Activated T-cell treated with anti-CD3 and anti-CD28 coated beads, Interleukin-2, amount 50 U/mL, for 24 hours (primary cell): Measurements from ENCODE around the gene CFC1B.
"Not testable (repeated sequence)": the region's sequence is repeated elsewhere in the genome, so short reads cannot be mapped to it uniquely, and the experiment has no call there.

Experiments
- DNase-seq: peaks from one replicate; pipeline ENCODE4 v3.0.0-alpha.2; 2020
- H3K27ac Mint-ChIP-seq: 2 replicates; pipeline ENCODE4 v1.8.0; 2020; ENCODE audit warnings: mild to moderate bottlenecking, mixed read lengths
- H3K27me3 Mint-ChIP-seq: 2 replicates; pipeline ENCODE4 v1.8.0; 2020; ENCODE audit warnings: mixed read lengths
- H3K36me3 Mint-ChIP-seq: 2 replicates; pipeline ENCODE4 v1.8.0; 2020; ENCODE audit warnings: low read depth, mixed read lengths
- H3K4me1 Mint-ChIP-seq: 2 replicates; pipeline ENCODE4 v1.8.0; 2020; ENCODE audit warnings: low read depth, mixed read lengths
- H3K4me3 Mint-ChIP-seq: 2 replicates; pipeline ENCODE4 v1.8.0; 2020; ENCODE audit warnings: mild to moderate bottlenecking, moderate library complexity, mixed read lengths
- H3K9me3 Mint-ChIP-seq: 2 replicates; pipeline ENCODE4 v1.8.0; 2020; ENCODE audit warnings: mixed read lengths

Gene CFC1B

DNA sequence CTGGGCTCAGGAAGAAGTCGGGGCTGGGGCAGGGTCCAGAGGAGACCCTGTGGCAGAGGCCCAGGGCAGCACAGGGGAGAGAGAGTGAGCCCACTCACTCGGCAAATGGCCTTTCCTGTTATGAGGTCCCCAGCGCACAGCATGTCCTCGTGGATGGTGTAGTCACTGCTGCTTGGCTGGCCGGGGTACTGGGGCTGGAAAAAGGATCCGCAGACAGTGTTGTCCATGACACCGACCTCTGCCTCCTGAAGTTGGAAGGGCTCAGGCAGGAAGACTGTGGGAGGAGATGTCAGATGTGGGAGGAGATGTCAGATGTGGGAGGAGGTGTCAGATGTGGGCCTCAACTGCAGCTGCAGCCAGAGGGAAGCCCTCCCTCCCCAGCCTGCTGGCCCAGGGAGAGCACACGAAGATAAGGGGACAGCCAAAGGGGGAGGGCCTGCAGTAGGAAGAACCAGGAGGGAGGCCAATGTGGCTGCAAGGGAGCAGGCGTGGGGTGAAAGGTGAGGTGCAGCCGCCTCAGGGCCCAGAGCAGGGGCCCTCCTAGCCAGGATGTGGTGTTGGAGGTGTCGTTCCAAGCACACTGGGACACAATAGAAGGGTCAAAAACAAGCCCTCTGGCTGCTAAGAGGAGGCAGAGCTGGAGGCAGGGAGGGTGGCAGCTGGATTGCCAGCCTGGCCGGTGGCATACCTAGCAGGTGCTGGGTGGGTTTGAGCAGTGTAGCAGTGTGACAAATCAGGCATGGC lies 22.9 kb downstream of the CFC1B start:
- not testable (repeated sequence) for H3K4me3 Mint-ChIP-seq, H3K9me3 Mint-ChIP-seq, H3K36me3 Mint-ChIP-seq, DNase-seq, H3K27ac Mint-ChIP-seq, H3K27me3 Mint-ChIP-seq, H3K4me1 Mint-ChIP-seq

DNA sequence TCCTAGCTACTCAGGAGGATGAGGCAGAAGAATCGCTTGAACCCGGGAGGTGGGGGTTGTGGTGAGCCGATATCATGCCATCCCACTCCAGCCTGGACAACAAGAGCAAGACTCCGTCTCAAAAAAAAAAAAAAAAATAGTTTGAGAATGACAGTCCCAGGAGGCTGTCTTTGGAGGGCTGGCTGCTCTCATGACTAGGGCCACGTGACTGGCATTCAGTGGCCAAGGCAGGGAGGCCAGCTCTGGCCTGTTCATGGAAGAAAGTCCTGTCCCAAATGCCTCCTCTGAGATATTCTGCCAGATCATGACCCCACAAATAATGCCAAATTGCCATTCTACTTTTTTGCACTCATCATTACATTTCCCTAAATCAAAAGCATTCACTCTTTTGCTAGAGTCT lies 24.0 kb downstream of the CFC1B start:
- not testable (repeated sequence) for H3K9me3 Mint-ChIP-seq, H3K27me3 Mint-ChIP-seq, H3K36me3 Mint-ChIP-seq, DNase-seq, H3K4me1 Mint-ChIP-seq, H3K27ac Mint-ChIP-seq, H3K4me3 Mint-ChIP-seq

DNA sequence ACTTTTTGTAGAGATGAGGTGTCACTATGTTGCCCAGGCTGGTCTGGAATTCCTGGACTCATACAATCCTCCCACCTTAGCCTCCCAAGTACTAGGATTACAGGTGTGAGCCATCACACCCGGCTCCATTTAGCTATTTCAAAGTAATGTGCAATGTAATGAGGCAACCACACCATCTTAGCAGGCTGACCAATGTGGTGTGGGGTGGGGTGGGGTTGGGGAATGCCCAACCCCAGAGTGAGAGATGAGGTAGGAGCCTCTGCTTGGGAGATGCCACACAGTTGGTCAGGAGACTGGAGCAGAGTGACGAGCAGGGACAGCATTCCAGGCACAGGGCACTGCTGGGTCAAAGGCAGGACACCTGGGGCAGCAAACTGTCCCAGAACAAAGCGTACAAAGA lies 27.4 kb downstream of the CFC1B start:
- not testable (repeated sequence) for H3K4me3 Mint-ChIP-seq, H3K9me3 Mint-ChIP-seq, H3K36me3 Mint-ChIP-seq, H3K4me1 Mint-ChIP-seq, DNase-seq, H3K27ac Mint-ChIP-seq, H3K27me3 Mint-ChIP-seq

DNA sequence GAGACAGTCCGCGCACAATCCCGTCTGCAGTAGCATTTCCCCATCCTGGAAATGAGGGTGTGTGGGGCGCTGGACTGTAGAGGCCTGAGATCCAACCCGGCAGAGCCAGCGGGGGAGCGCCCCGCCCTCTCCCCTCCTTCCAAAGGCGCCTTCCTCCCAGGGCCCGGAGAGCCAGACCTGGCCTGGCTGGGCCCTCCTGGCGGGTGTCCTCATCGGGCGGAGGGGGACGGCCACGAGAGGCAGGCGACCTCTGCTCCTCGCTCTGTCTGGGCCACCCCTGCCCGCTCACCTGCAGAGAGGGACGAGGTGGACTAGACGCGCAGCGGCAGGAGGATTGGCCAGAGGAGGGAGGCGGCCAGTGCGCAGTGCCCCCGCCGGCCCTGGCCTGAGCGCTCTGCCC lies 28.5 kb downstream of the CFC1B start:
- H3K4me1 Mint-ChIP-seq, H3K9me3 Mint-ChIP-seq, H3K4me3 Mint-ChIP-seq, H3K36me3 Mint-ChIP-seq, H3K27me3 Mint-ChIP-seq, H3K27ac Mint-ChIP-seq, DNase-seq: not testable (repeated sequence)

DNA sequence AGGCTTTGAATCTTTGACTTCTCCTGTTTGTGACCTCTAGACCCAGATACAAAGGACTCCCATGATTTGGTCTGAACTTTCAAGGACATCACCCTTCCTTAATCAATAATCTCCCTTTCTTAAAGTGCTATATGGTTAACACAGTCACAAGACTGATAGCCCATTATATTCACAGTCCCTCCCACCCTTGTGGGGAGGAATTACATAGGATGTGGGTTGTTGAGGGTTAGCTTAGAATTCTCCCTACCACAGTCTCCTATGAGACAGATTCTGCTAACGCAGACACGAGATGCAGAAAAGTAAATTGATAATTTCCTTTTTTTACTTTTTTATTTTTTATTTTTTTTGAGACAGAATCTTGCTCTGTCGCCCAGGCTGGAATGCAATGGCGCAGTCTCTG lies 33.2 kb downstream of the CFC1B start:
- H3K36me3 Mint-ChIP-seq, H3K4me1 Mint-ChIP-seq, H3K9me3 Mint-ChIP-seq, H3K27ac Mint-ChIP-seq, DNase-seq, H3K4me3 Mint-ChIP-seq, H3K27me3 Mint-ChIP-seq: not testable (repeated sequence)

DNA sequence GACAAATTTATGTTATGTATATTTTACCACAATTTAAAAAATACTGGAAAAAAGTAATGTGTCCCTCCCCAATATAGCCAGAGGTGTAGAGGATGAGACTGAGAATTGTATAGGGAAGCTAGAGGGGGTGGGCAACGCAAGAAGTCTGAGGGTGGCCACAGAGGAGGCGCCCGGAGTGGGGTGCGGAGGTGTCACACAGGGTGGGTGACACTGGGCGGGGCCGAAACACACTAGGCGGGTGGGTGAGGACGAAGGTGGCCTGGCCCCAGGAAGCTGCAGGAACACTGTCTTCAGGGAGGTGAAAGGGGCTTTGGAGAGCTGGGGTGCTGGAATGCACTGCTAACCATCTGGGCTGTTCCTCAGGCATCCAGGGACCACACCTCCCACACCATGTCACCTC lies 35.4 kb downstream of the CFC1B start:
- not testable (repeated sequence) for H3K4me3 Mint-ChIP-seq, H3K36me3 Mint-ChIP-seq, H3K27me3 Mint-ChIP-seq, H3K4me1 Mint-ChIP-seq, H3K27ac Mint-ChIP-seq, H3K9me3 Mint-ChIP-seq, DNase-seq

DNA sequence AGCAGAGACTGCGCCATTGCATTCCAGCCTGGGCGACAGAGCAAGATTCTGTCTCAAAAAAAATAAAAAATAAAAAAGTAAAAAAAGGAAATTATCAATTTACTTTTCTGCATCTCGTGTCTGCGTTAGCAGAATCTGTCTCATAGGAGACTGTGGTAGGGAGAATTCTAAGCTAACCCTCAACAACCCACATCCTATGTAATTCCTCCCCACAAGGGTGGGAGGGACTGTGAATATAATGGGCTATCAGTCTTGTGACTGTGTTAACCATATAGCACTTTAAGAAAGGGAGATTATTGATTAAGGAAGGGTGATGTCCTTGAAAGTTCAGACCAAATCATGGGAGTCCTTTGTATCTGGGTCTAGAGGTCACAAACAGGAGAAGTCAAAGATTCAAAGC lies 45.1 kb downstream of the CFC1B start:
- H3K36me3 Mint-ChIP-seq, H3K9me3 Mint-ChIP-seq, H3K27me3 Mint-ChIP-seq, DNase-seq, H3K27ac Mint-ChIP-seq, H3K4me1 Mint-ChIP-seq, H3K4me3 Mint-ChIP-seq: not testable (repeated sequence)

DNA sequence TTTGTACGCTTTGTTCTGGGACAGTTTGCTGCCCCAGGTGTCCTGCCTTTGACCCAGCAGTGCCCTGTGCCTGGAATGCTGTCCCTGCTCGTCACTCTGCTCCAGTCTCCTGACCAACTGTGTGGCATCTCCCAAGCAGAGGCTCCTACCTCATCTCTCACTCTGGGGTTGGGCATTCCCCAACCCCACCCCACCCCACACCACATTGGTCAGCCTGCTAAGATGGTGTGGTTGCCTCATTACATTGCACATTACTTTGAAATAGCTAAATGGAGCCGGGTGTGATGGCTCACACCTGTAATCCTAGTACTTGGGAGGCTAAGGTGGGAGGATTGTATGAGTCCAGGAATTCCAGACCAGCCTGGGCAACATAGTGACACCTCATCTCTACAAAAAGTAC lies 50.9 kb downstream of the CFC1B start:
- H3K4me3 Mint-ChIP-seq, H3K27me3 Mint-ChIP-seq, H3K36me3 Mint-ChIP-seq, H3K9me3 Mint-ChIP-seq, H3K4me1 Mint-ChIP-seq, H3K27ac Mint-ChIP-seq, DNase-seq: not testable (repeated sequence)

DNA sequence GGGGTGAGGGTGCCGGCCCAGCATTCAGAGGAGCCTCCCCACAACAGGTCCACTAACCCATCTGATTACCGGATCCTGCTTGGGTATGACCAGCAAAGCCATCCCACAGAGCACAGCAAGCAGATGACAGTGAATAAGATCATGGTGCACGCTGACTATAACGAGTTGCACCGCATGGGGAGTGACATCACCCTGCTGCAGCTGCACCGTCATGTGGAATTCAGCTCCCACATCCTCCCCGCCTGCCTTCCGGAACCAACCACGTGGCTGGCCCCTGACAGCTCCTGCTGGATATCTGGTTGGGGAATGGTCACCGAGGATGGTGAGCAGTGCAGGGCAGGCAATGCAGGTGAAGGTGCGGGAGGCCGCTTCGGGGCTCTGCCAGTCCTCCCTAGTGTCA lies 53.2 kb downstream of the CFC1B start:
- not testable (repeated sequence) for H3K4me3 Mint-ChIP-seq, H3K4me1 Mint-ChIP-seq, H3K27me3 Mint-ChIP-seq, H3K36me3 Mint-ChIP-seq, DNase-seq, H3K9me3 Mint-ChIP-seq, H3K27ac Mint-ChIP-seq

DNA sequence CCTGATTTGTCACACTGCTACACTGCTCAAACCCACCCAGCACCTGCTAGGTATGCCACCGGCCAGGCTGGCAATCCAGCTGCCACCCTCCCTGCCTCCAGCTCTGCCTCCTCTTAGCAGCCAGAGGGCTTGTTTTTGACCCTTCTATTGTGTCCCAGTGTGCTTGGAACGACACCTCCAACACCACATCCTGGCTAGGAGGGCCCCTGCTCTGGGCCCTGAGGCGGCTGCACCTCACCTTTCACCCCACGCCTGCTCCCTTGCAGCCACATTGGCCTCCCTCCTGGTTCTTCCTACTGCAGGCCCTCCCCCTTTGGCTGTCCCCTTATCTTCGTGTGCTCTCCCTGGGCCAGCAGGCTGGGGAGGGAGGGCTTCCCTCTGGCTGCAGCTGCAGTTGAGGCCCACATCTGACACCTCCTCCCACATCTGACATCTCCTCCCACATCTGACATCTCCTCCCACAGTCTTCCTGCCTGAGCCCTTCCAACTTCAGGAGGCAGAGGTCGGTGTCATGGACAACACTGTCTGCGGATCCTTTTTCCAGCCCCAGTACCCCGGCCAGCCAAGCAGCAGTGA lies 55.3 kb downstream of the CFC1B start:
- H3K4me3 Mint-ChIP-seq, H3K27me3 Mint-ChIP-seq, H3K27ac Mint-ChIP-seq, H3K9me3 Mint-ChIP-seq, DNase-seq, H3K36me3 Mint-ChIP-seq, H3K4me1 Mint-ChIP-seq: not testable (repeated sequence)

DNA sequence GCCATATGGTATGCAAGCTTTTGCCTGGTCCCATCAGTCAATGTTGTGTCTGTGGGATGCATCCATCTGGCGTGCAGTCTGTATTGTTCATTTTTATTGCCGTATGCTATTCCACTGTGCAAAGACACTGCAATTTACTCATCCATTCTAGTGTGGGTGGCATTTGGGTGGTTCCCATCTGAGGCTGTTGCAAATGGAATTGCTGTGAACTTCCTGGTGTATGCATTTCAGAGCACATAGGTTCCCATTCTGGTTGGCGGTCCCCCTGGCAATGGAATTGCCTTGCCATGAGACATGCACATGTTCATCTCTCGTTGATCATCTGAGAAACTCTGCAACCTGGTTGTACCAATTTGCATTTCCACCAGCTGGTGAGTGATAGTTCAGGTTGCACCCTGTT lies 56.5 kb downstream of the CFC1B start:
- not testable (repeated sequence) for H3K9me3 Mint-ChIP-seq, H3K4me3 Mint-ChIP-seq, DNase-seq, H3K36me3 Mint-ChIP-seq, H3K4me1 Mint-ChIP-seq, H3K27me3 Mint-ChIP-seq, H3K27ac Mint-ChIP-seq
